Naive thymus-derived CD4-positive, alpha-beta T cell (primary cell): ENCODE measurements around the gene GALR1. TPM values are rescaled to one million over a fixed set of nuclear protein-coding genes. Genes with fewer than 3 reads are reported as not detected.
"Not testable (repeated sequence)": the region's sequence is repeated elsewhere in the genome, so short reads cannot be mapped to it uniquely, and the experiment has no call there.

Experiments
- ATAC-seq: fragments of 150-1000 bp; cut with Tn5 transposase; 2 replicates; pipeline ENCODE4 v1.10.0; 2021; ENCODE audit warnings: mild to moderate bottlenecking, moderate library complexity
- CTCF ChIA-PET: fragments of 350-600 bp; sonication (Branson Sonifier 250); formaldehyde crosslinking; loops from one replicate; lab custom pipeline; 2021; ENCODE audit warnings: antibody characterized with exemption; lab: Charles Lee
- POLR2A ChIA-PET: fragments of 350-600 bp; sonication (Branson Sonifier 250); formaldehyde crosslinking; loops from one replicate; lab custom pipeline; 2021; ENCODE audit warnings: antibody characterized with exemption, inconsistent platforms; lab: Charles Lee
- DNase-seq, 9 donors: peaks; one replicate each; pipeline versions ENCODE4 v3.0.0 to v3.0.0-alpha.2; 2020 to 2022; ENCODE audit warnings: mixed read lengths in 1 of 9
- H3K27ac ChIP-seq: one replicate; pipeline ENCODE4 v1.7.0; 2013; ENCODE audit warnings: mild to moderate bottlenecking, low read depth, low read length, moderate library complexity
- H3K27me3 ChIP-seq, 2 donors: one replicate each; pipeline ENCODE4 v1.7.0; 2013; ENCODE audit warnings: low read length in 2 of 2, mild to moderate bottlenecking in 2 of 2, moderate library complexity in 2 of 2; ENCODE audit not compliant: control insufficient read depth in 2 of 2, insufficient read depth in 2 of 2
- H3K36me3 ChIP-seq, 3 experiments: 1 replicate in 2 of 3; 2 replicates in 1 of 3; pipeline ENCODE4 v1.7.0; 2013; ENCODE audit warnings: low read length in 3 of 3, mild to moderate bottlenecking in 3 of 3, moderate library complexity in 1 of 3; ENCODE audit not compliant: insufficient read depth in 3 of 3, control insufficient read depth in 2 of 3
- H3K4me1 ChIP-seq, 2 donors: one replicate each; pipeline ENCODE4 v1.7.0; 2013; ENCODE audit warnings: low read length in 2 of 2, mild to moderate bottlenecking in 2 of 2, moderate library complexity in 1 of 2; ENCODE audit not compliant: control insufficient read depth in 2 of 2, insufficient read depth in 2 of 2
- H3K4me3 ChIP-seq: 2 replicates; pipeline ENCODE4 v1.7.0; 2013; ENCODE audit warnings: mild to moderate bottlenecking, low read length
- H3K9me3 ChIP-seq, 3 experiments: 1 replicate in 2 of 3; 2 replicates in 1 of 3; pipeline ENCODE4 v1.7.0; 2013; ENCODE audit warnings: low read length in 3 of 3; ENCODE audit not compliant: control insufficient read depth in 2 of 3
- H3K27ac Mint-ChIP-seq, 9 donors: one replicate each; pipeline ENCODE4 v1.8.0; 2020 to 2022; ENCODE audit warnings: mixed read lengths in 9 of 9, mild to moderate bottlenecking in 8 of 9, moderate library complexity in 5 of 9, inconsistent platforms in 2 of 9
- H3K27me3 Mint-ChIP-seq, 5 donors: one replicate each; pipeline ENCODE4 v1.8.0; 2021 to 2022; ENCODE audit warnings: mixed read lengths in 5 of 5, mild to moderate bottlenecking in 1 of 5
- H3K36me3 Mint-ChIP-seq, 5 donors: one replicate each; pipeline ENCODE4 v1.8.0; 2020 to 2022; ENCODE audit warnings: mixed read lengths in 5 of 5, mild to moderate bottlenecking in 3 of 5, inconsistent platforms in 1 of 5
- H3K4me1 Mint-ChIP-seq, 7 donors: one replicate each; pipeline ENCODE4 v1.8.0; 2020 to 2022; ENCODE audit warnings: mixed read lengths in 7 of 7, mild to moderate bottlenecking in 3 of 7, inconsistent platforms in 1 of 7
- H3K4me3 Mint-ChIP-seq, 10 donors: one replicate each; pipeline ENCODE4 v1.8.0; 2020 to 2022; ENCODE audit warnings: mild to moderate bottlenecking in 10 of 10, mixed read lengths in 10 of 10, moderate library complexity in 6 of 10, inconsistent platforms in 2 of 10
- H3K9me3 Mint-ChIP-seq, 11 donors: one replicate each; pipeline ENCODE4 v1.8.0; 2020 to 2022; ENCODE audit warnings: mixed read lengths in 11 of 11, mild to moderate bottlenecking in 4 of 11, inconsistent platforms in 1 of 11, moderate library complexity in 1 of 11
- intact Hi-C, 2 donors: fragments of 100-400 bp; cut with micrococcal nuclease; formaldehyde crosslinking; loops; one replicate each; pipeline ENCODE4 v1.15.1; 2023
- polyA plus RNA-seq, 2 donors: library from polyadenylated mRNA; unstranded; fragments of 300-500 nt; fragmentation: Illumina TruSeq; gene quantifications; one replicate each; pipeline ENCODE4 v1.2.3, GENCODE V29; 2021
- total RNA-seq, 6 experiments: library from RNA in 5 of 6; stranded (reverse) in 5 of 6; gene quantifications; 1 replicate in 5 of 6; 2 replicates in 1 of 6; pipeline ENCODE4 v1.2.3 and lab custom pipeline; 2021 to 2026

GALR1 gene
- total and polyA plus RNA-seq, 7 experiments from 2014 or later = not detected

DNA sequence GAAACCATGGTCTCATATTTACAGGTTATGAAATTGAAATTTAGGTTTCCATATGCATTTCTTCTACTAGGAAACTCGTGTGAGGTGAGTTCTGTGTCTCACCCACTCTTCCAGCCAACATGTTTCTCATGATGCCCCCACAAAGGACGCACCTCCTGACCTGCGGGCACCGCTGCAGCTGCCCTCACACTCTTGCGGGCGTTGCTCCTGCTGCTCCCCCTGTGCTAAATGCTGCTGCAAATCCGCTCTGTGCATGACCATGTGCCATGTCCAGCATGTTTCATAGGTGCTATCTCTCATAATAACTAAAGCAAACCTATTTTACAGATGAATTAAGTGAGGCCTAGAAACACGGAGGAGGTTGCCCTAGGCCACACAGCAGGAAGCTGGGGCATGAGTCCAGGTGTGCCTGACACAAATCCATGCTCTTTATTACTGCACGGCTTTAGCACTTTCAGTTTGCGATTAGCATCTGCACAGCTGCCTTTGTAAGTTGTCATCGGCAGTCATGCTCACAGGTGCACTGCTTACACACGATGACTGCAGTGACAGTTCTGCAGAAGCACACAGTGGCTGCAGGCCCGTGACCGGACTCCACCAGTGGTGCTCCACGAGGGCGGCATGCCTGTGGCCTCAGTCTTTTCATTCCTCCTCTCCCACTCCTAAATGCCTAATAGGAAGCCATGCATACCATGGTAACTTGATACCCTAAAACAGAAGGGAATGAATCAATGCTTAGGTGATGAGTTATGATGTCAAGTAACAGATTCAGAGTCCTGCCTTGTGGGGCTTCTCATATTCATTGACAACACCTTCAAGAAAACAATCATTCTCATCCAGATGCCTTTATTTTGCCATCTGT is 14.9 kb upstream of the GALR1 start:
- H3K27me3 ChIP-seq = no peaks in the 10 kb centered on the region
- no peaks in the 10 kb centered on the region for H3K4me1 ChIP-seq
- H3K27me3 Mint-ChIP-seq = peaks cover 10 to 25% (median 17%) of the 10 kb centered on the region in 5 donors
- H3K9me3 Mint-ChIP-seq = peaks cover 0 to 28% (median 18%) of the 10 kb centered on the region in 11 donors
- no peak overlapping the region for H3K4me3 Mint-ChIP-seq
- DNase-seq (no peak), ATAC-seq (no peak)
- peaks cover 2 to 11% (median 7%) of the 10 kb centered on the region in 5 donors for H3K36me3 Mint-ChIP-seq
- no peaks in the 10 kb centered on the region for H3K36me3 ChIP-seq
- no peak overlapping the region for H3K27ac Mint-ChIP-seq
- no peak overlapping the region for H3K4me3 ChIP-seq
- H3K9me3 ChIP-seq = peaks cover 0 to 11% (median 3%) of the 10 kb centered on the region in 3 experiments
- ChIA-PET POLR2A (no interaction called here), CTCF (no interaction called here)
- intact Hi-C loops = no loop called here
- H3K4me1 Mint-ChIP-seq = peaks cover 0 to 5% (median 0%) of the 10 kb centered on the region in 7 donors
- H3K27ac ChIP-seq = no peak overlapping the region

DNA sequence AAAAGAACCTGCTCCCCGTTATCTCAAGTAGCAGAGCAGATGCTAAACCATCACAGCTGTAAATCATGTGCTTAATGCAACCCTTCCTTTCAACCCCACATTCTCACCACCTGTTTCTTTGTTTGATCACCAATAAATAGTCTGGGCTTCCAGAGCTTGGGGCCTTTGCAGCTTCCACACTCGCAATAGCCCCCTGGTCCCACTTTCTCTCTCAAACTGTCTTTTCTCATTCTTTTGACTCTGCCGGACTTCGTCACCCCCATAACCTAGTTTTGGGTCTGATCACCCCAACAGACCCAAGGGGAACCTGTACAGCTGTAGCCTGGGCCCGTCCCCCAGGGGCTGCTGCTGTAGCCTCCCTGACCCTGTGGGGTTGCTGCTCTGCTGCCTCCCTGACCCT is 10.4 kb upstream of the GALR1 start:
- H3K4me1 ChIP-seq, H3K4me1 Mint-ChIP-seq, intact Hi-C loops, H3K27ac Mint-ChIP-seq, H3K27me3 ChIP-seq, DNase-seq, POLR2A ChIA-PET, ATAC-seq, H3K36me3 ChIP-seq, H3K4me3 ChIP-seq, H3K27ac ChIP-seq, CTCF ChIA-PET: not testable (repeated sequence)
- Mint-ChIP-seq H3K27me3 (peaks cover 7 to 18% (median 9%) of the 10 kb centered on the region in 5 donors), H3K4me3 (peak overlapping the region in 1 of 10 donors; percentile 53), H3K36me3 (peaks cover 2 to 11% (median 7%) of the 10 kb centered on the region in 5 donors), H3K9me3 (peaks cover 0 to 36% (median 21%) of the 10 kb centered on the region in 11 donors)
- peaks cover 0 to 16% (median 3%) of the 10 kb centered on the region in 3 experiments for H3K9me3 ChIP-seq

DNA sequence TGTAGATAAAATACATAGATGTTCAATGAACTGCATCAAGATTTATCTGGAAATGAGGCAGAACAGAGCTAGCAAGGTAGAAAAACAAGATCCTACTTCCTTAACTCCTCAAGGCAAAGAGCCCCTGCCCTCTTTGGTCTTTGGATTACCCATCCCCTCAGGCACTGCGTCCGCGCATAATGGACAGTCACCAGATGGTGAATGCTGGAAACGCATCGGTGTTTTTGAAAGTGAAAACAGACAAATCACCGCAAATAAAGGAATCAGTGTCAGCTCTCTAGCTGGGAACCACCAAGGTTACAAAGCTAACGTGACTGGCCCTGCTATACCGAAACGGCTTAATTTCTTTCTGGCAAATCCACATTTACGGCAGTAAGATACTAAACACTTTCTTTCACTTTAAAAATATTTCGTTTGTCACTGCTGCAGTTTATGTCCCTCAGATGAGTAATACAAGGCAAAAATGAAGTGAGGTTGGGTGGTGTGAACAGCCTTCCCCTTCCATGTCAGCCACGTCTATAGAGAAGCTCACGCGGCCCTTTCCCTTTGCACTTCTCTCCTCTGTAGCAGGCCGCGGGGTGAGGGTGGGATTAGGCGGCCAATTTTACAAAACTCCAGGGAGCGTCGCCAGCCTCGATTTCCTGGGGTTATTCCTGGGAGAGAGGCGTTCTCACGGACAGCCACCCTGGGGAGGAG is 627 bp upstream of the GALR1 start:
- H3K4me1 ChIP-seq = peaks cover 0 to 5% of the 10 kb centered on the region in 2 donors
- peak overlapping the region; percentile 46 to 79 (median 74) for H3K4me3 Mint-ChIP-seq
- no peak overlapping the region for H3K27ac ChIP-seq
- H3K27me3 Mint-ChIP-seq = peaks cover 57 to 73% (median 61%) of the 10 kb centered on the region in 5 donors
- CTCF ChIA-PET = no interaction called here
- no peak overlapping the region for H3K27ac Mint-ChIP-seq
- H3K4me1 Mint-ChIP-seq = peaks cover 0 to 23% (median 17%) of the 10 kb centered on the region in 7 donors
- H3K9me3 Mint-ChIP-seq = peaks cover 6 to 25% (median 15%) of the 10 kb centered on the region in 11 donors
- H3K9me3 ChIP-seq = no peaks in the 10 kb centered on the region
- ATAC-seq (peak; percentile 32), DNase-seq (no peak)
- H3K36me3 ChIP-seq = no peaks in the 10 kb centered on the region
- POLR2A ChIA-PET = no interaction called here
- intact Hi-C loops = no loop called here
- H3K4me3 ChIP-seq = no peak overlapping the region
- H3K36me3 Mint-ChIP-seq = peaks cover 0 to 9% (median 2%) of the 10 kb centered on the region in 5 donors
- peaks cover 0 to 12% of the 10 kb centered on the region in 2 donors for H3K27me3 ChIP-seq

DNA sequence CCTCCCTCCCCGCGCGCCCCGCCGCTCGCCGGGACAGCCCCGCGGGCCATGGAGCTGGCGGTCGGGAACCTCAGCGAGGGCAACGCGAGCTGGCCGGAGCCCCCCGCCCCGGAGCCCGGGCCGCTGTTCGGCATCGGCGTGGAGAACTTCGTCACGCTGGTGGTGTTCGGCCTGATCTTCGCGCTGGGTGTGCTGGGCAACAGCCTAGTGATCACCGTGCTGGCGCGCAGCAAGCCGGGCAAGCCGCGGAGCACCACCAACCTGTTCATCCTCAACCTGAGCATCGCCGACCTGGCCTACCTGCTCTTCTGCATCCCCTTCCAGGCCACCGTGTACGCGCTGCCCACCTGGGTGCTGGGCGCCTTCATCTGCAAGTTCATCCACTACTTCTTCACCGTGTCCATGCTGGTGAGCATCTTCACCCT is 865 bp downstream of the GALR1 start:
- Histone ChIP-seq H3K9me3 (no peaks in the 10 kb centered on the region), H3K4me1 (peaks cover 0 to 5% of the 10 kb centered on the region in 2 donors), H3K27me3 (peaks cover 0 to 12% of the 10 kb centered on the region in 2 donors), H3K36me3 (no peaks in the 10 kb centered on the region), H3K27ac (no peak overlapping the region), H3K4me3 (no peak overlapping the region)
- intact Hi-C loops = no loop called here
- H3K36me3 Mint-ChIP-seq = peaks cover 0 to 9% (median 2%) of the 10 kb centered on the region in 5 donors
- H3K4me3 Mint-ChIP-seq = peak overlapping the region; percentile 45 to 82 (median 64)
- POLR2A ChIA-PET = no interaction called here
- H3K9me3 Mint-ChIP-seq = peaks cover 6 to 25% (median 14%) of the 10 kb centered on the region in 11 donors
- CTCF ChIA-PET = no interaction called here
- peak overlapping the region in 1 of 9 donors; percentile 55 for H3K27ac Mint-ChIP-seq
- ATAC-seq (no peak), DNase-seq (no peak)
- peaks cover 49 to 79% (median 58%) of the 10 kb centered on the region in 5 donors for H3K27me3 Mint-ChIP-seq
- peaks cover 0 to 23% (median 17%) of the 10 kb centered on the region in 7 donors for H3K4me1 Mint-ChIP-seq

DNA sequence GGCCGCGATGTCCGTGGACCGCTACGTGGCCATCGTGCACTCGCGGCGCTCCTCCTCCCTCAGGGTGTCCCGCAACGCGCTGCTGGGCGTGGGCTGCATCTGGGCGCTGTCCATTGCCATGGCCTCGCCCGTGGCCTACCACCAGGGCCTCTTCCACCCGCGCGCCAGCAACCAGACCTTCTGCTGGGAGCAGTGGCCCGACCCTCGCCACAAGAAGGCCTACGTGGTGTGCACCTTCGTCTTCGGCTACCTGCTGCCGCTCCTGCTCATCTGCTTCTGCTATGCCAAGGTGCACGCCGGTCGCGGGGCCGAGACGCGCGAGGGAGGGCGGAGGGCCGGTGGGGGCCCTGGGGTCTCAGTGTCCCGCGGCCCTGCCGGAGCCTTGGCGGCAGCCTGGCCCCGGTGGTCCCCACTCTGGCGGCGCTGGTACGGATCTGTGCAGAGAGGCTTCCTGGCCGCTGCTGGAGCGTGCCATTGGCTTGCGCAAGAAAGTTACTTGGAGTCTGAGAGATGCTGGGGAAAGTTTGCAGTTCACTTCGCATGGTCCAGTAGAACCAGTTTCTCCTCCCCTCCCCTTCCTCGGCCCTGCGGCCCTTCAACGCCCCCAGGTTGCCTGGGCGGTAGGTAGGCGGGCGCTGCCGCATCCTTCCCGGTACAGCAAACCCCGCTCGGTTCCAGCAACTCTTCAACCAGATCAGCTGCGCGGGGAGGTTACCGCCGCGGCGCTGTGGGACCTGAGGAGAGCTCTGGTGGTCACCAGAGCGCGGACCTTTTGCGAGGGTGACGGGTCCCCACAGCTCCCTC is 1.5 kb downstream of the GALR1 start:
- CTCF ChIA-PET = no interaction called here
- H3K27ac Mint-ChIP-seq = peak overlapping the region in 1 of 9 donors; percentile 55
- H3K4me1 Mint-ChIP-seq = peaks cover 0 to 23% (median 17%) of the 10 kb centered on the region in 7 donors
- Histone ChIP-seq H3K9me3 (no peaks in the 10 kb centered on the region), H3K36me3 (no peaks in the 10 kb centered on the region), H3K27ac (no peak overlapping the region), H3K27me3 (peaks cover 0 to 12% of the 10 kb centered on the region in 2 donors), H3K4me1 (peaks cover 0 to 5% of the 10 kb centered on the region in 2 donors), H3K4me3 (no peak overlapping the region)
- no peak for ATAC-seq
- H3K27me3 Mint-ChIP-seq = peaks cover 46 to 75% (median 59%) of the 10 kb centered on the region in 5 donors
- peak overlapping the region; percentile 45 to 82 (median 64) for H3K4me3 Mint-ChIP-seq
- DNase-seq = no peak
- intact Hi-C loops = no loop called here
- H3K36me3 Mint-ChIP-seq = peaks cover 0 to 9% (median 2%) of the 10 kb centered on the region in 5 donors
- H3K9me3 Mint-ChIP-seq = peaks cover 5 to 23% (median 13%) of the 10 kb centered on the region in 11 donors
- POLR2A ChIA-PET = no interaction called here

DNA sequence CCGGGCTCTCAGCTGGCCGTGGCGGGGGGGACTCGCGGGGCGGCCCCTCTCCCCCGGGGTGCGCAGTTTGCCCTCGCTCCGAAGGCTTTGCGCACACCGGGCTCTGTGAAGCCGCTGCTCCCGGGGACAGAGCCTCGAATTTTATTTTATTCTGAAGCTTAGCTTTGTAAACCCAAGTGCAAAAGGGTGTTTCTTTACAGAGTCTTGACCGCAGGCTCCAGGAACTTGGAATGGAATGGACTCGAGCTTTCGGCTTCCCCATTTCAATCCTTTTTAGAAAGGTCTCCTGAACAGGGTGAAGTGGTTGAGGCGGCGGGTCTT is 2.0 kb downstream of the GALR1 start:
- peaks cover 0 to 12% of the 10 kb centered on the region in 2 donors for H3K27me3 ChIP-seq
- POLR2A ChIA-PET = no interaction called here
- peak overlapping the region in 2 of 10 donors; percentile 53 to 82 for H3K4me3 Mint-ChIP-seq

More for the DNA sequence above, 2.0 kb downstream of the GALR1 start:
- Histone ChIP-seq H3K36me3 (no peaks in the 10 kb centered on the region), H3K4me1 (peaks cover 0 to 5% of the 10 kb centered on the region in 2 donors), H3K27ac (no peak overlapping the region), H3K4me3 (no peak overlapping the region), H3K9me3 (no peaks in the 10 kb centered on the region)
- Mint-ChIP-seq H3K9me3 (peaks cover 5 to 21% (median 13%) of the 10 kb centered on the region in 11 donors), H3K36me3 (peaks cover 0 to 9% (median 2%) of the 10 kb centered on the region in 5 donors), H3K4me1 (peaks cover 0 to 23% (median 17%) of the 10 kb centered on the region in 7 donors), H3K27me3 (peaks cover 46 to 77% (median 61%) of the 10 kb centered on the region in 5 donors), H3K27ac (no peak overlapping the region)
- CTCF ChIA-PET = no interaction called here
- intact Hi-C loops = no loop called here
- DNase-seq (no peak), ATAC-seq (no peak)
